Measurements from ENCODE around the gene MOCS3. TPM values are rescaled to one million over a fixed set of nuclear protein-coding genes. Genes with fewer than 3 reads are reported as not detected.

Gene MOCS3
- total and polyA plus RNA-seq, 2 of the 13 experiments (the other 11 are each of a cell fraction or from before 2014, with no cell fraction given): 3.7 to 8.4 TPM

DNA sequence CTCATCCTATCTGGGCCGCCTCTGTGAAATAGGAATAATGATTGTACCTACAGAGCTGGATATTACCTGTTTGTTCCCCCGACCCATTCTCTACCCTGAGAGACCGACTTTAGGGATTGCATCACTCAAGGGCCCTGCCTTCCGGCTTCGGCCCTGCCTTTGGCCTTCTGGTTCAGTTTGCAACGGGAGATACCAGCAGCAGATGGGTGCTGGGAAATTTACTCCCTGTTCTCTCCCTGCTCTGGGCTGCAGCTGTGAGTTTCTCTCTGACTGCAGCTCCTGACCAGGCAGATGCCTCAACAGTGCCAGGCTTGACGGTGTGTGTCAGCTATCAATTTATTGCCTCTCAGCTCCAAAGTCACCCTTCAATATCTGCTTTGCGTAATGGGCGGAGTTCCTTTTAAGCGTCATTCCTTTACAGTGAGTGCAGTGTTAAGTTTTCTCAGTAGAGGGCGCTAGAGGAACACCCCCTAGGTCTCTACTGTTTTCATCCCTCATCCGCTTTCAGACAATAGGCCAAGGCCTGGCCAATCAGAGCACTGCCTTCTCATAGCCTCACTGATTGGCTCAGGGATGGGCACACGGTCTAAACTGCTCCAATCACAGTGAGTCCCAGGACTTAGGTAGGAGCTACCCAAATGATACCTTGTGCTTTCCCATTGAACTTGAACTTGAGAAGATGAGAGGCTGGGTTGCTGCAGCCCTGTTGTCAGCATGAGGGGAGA lies 34.3 kb downstream of the MOCS3 start (continued):
- TF ChIP-seq HOXA3 (CRISPR knock-in tag; IDR thresholded peaks at IDR 0.05) (peak; percentile 56), JUND (CRISPR knock-in tag; IDR thresholded peaks at IDR 0.05) (no peak), HOXA7 (CRISPR knock-in tag; IDR thresholded peaks at IDR 0.05) (no peak), IRX3 (CRISPR knock-in tag; IDR thresholded peaks at IDR 0.05; ENCODE audit: borderline replicate concordance, low read depth) (no peak), HDAC2 (CRISPR knock-in tag; IDR thresholded peaks at IDR 0.05) (no peak), NFRKB (IDR thresholded peaks at IDR 0.05) (no peak), ZNF883 (CRISPR knock-in tag; IDR thresholded peaks at IDR 0.05; ENCODE audit: not compliant biosample characterization) (no peak), NAIF1 (CRISPR knock-in tag; IDR thresholded peaks at IDR 0.05; ENCODE audit: borderline replicate concordance) (no peak), MBNL3 (CRISPR knock-in tag; conservative IDR thresholded peaks at IDR 0.05) (no peak), ZFP36L1 (CRISPR knock-in tag; IDR thresholded peaks at IDR 0.05) (no peak), ZNF678 (CRISPR knock-in tag; IDR thresholded peaks at IDR 0.05) (no peak), ZNF891 (CRISPR knock-in tag; IDR thresholded peaks at IDR 0.05) (peak; percentile 32; the same call in 1 of the 2 replicates), ZNF550 (CRISPR knock-in tag; IDR thresholded peaks at IDR 0.05; ENCODE audit: borderline replicate concordance) (no peak), ZNF552 (CRISPR knock-in tag; IDR thresholded peaks at IDR 0.05; ENCODE audit: borderline replicate concordance) (no peak)
- TF ChIP-seq, protein P1, sequence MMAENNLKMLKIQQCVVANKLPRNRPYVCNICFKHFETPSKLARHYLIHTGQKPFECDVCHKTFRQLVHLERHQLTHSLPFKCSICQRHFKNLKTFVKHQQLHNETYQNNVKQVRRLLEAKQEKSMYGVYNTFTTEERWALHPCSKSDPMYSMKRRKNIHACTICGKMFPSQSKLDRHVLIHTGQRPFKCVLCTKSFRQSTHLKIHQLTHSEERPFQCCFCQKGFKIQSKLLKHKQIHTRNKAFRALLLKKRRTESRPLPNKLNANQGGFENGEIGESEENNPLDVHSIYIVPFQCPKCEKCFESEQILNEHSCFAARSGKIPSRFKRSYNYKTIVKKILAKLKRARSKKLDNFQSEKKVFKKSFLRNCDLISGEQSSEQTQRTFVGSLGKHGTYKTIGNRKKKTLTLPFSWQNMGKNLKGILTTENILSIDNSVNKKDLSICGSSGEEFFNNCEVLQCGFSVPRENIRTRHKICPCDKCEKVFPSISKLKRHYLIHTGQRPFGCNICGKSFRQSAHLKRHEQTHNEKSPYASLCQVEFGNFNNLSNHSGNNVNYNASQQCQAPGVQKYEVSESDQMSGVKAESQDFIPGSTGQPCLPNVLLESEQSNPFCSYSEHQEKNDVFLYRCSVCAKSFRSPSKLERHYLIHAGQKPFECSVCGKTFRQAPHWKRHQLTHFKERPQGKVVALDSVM (CRISPR knock-in tag; IDR thresholded peaks at IDR 0.05): no peak
- TF ChIP-seq, protein P2, sequence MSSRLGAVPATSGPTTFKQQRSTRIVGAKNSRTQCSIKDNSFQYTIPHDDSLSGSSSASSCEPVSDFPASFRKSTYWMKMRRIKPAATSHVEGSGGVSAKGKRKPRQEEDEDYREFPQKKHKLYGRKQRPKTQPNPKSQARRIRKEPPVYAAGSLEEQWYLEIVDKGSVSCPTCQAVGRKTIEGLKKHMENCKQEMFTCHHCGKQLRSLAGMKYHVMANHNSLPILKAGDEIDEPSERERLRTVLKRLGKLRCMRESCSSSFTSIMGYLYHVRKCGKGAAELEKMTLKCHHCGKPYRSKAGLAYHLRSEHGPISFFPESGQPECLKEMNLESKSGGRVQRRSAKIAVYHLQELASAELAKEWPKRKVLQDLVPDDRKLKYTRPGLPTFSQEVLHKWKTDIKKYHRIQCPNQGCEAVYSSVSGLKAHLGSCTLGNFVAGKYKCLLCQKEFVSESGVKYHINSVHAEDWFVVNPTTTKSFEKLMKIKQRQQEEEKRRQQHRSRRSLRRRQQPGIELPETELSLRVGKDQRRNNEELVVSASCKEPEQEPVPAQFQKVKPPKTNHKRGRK (CRISPR knock-in tag; IDR thresholded peaks at IDR 0.05): no peak; the same call in 1 of the 2 replicates
- TF ChIP-seq, protein P3, sequence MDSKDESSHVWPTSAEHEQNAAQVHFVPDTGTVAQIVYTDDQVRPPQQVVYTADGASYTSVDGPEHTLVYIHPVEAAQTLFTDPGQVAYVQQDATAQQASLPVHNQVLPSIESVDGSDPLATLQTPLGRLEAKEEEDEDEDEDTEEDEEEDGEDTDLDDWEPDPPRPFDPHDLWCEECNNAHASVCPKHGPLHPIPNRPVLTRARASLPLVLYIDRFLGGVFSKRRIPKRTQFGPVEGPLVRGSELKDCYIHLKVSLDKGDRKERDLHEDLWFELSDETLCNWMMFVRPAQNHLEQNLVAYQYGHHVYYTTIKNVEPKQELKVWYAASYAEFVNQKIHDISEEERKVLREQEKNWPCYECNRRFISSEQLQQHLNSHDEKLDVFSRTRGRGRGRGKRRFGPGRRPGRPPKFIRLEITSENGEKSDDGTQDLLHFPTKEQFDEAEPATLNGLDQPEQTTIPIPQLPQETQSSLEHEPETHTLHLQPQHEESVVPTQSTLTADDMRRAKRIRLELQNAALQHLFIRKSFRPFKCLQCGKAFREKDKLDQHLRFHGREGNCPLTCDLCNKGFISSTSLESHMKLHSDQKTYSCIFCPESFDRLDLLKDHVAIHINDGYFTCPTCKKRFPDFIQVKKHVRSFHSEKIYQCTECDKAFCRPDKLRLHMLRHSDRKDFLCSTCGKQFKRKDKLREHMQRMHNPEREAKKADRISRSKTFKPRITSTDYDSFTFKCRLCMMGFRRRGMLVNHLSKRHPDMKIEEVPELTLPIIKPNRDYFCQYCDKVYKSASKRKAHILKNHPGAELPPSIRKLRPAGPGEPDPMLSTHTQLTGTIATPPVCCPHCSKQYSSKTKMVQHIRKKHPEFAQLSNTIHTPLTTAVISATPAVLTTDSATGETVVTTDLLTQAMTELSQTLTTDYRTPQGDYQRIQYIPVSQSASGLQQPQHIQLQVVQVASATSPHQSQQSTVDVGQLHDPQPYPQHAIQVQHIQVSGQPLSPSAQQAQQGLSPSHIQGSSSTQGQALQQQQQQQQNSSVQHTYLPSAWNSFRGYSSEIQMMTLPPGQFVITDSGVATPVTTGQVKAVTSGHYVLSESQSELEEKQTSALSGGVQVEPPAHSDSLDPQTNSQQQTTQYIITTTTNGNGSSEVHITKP (CRISPR knock-in tag; IDR thresholded peaks at IDR 0.05; ENCODE audit: low read depth): no peak
- TF ChIP-seq, protein P4, sequence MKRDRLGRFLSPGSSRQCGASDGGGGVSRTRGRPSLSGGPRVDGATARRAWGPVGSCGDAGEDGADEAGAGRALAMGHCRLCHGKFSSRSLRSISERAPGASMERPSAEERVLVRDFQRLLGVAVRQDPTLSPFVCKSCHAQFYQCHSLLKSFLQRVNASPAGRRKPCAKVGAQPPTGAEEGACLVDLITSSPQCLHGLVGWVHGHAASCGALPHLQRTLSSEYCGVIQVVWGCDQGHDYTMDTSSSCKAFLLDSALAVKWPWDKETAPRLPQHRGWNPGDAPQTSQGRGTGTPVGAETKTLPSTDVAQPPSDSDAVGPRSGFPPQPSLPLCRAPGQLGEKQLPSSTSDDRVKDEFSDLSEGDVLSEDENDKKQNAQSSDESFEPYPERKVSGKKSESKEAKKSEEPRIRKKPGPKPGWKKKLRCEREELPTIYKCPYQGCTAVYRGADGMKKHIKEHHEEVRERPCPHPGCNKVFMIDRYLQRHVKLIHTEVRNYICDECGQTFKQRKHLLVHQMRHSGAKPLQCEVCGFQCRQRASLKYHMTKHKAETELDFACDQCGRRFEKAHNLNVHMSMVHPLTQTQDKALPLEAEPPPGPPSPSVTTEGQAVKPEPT (CRISPR knock-in tag; IDR thresholded peaks at IDR 0.05; ENCODE audit: low read depth): no peak
- TF ChIP-seq, protein P5, sequence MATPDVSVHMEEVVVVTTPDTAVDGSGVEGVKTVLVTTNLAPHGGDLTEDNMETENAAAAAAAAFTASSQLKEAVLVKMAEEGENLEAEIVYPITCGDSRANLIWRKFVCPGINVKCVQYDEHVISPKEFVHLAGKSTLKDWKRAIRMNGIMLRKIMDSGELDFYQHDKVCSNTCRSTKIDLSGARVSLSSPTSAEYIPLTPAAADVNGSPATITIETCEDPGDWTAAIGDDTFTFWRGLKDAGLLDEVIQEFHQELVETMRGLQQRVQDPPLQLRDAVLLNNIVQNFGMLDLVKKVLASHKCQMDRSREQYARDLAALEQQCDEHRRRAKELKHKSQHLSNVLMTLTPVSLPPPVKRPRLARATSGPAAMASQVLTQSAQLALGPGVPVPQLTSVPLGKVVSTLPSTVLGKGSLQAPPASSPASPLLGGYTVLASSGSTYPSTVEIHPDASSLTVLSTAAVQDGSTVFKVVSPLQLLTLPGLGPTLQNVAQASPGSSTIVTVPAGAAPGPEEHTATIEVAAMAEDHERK (CRISPR knock-in tag; IDR thresholded peaks at IDR 0.05; ENCODE audit: low read depth): no peak

All from HepG2 (cell line).